Measurements from ENCODE around the gene STAM.

- TF ChIP-seq CTCF (optimal IDR thresholded peaks at IDR 0.05 in 1 of 3, IDR thresholded peaks at IDR 0.05 in 1 of 3, conservative IDR thresholded peaks at IDR 0.05 in 1 of 3; ENCODE audit: extremely low read depth in 1 of 3, insufficient read depth in 2 of 3, low read length in 3 of 3) (no peak), EZH2 (IDR thresholded peaks at IDR 0.05; ENCODE audit: low read length) (no peak)
Measured at GRCh38 chr10:17712053-17712452, 68.1 kb downstream of the STAM start.

Data from keratinocyte (primary cell).